Neuronal stem cell (in vitro differentiated cells): Measurements from ENCODE around the gene CNN3.

Source experiments
- DNase-seq: peaks from one replicate; pipeline ENCODE4 v3.0.0-alpha.2; 2013; ENCODE audit warnings: low spot score
- H2AFZ ChIP-seq: one replicate; pipeline ENCODE4 v1.6.1; 2013; ENCODE audit warnings: mild to moderate bottlenecking, low read length, inconsistent platforms
- H2AK5ac ChIP-seq: 2 replicates; pipeline ENCODE4 v1.6.1; 2013; ENCODE audit warnings: low read depth, mild to moderate bottlenecking, inconsistent platforms, low read length, moderate library complexity, mixed read lengths
- H2BK120ac ChIP-seq: 2 replicates; pipeline ENCODE4 v1.6.1; 2013; ENCODE audit warnings: low read depth, mild to moderate bottlenecking, inconsistent platforms, low read length, moderate library complexity, mixed read lengths
- H2BK12ac ChIP-seq: one replicate; pipeline ENCODE4 v1.6.1; 2013; ENCODE audit warnings: low read length, inconsistent platforms
- H2BK15ac ChIP-seq: 2 replicates; pipeline ENCODE4 v1.6.1; 2013; ENCODE audit warnings: mild to moderate bottlenecking, low read length, inconsistent platforms, mixed read lengths
- H2BK5ac ChIP-seq: one replicate; pipeline ENCODE4 v1.6.1; 2013; ENCODE audit warnings: inconsistent platforms, mild to moderate bottlenecking, low read length, moderate library complexity
- H3K14ac ChIP-seq: one replicate; pipeline ENCODE4 v1.6.1; 2013; ENCODE audit warnings: low read length, inconsistent platforms
- H3K18ac ChIP-seq: 2 replicates; pipeline ENCODE4 v1.6.1; 2013; ENCODE audit warnings: low read length, inconsistent platforms
- H3K23ac ChIP-seq: 2 replicates; pipeline ENCODE4 v1.6.1; 2013; ENCODE audit warnings: low read depth, mild to moderate bottlenecking, mixed read lengths, low read length, inconsistent platforms; ENCODE audit not compliant: poor library complexity
- H3K27ac ChIP-seq: replicated peaks from 3 replicates; pipeline ENCODE4 v1.5.1; 2013; ENCODE audit warnings: low read length, inconsistent platforms
- H3K27me3 ChIP-seq, 3 experiments: 2 replicates each; pipeline ENCODE4 v1.6.1; 2013; ENCODE audit warnings: low read length in 3 of 3, mild to moderate bottlenecking in 2 of 3, inconsistent platforms in 1 of 3, low read depth in 1 of 3, mixed read lengths in 1 of 3, moderate library complexity in 1 of 3; ENCODE audit not compliant: control insufficient read depth in 3 of 3, insufficient read depth in 3 of 3
- H3K36me3 ChIP-seq, 2 donors: replicated peaks in 1 of 2; 2 replicates each; pipeline ENCODE4 v1.6.1; 2013; ENCODE audit warnings: low read length in 2 of 2; ENCODE audit not compliant: control insufficient read depth in 2 of 2, insufficient read depth in 2 of 2
- H3K4ac ChIP-seq: 2 replicates; pipeline ENCODE4 v1.6.1; 2013; ENCODE audit warnings: inconsistent platforms, mild to moderate bottlenecking, low read length, moderate library complexity
- H3K4me1 ChIP-seq, 2 donors: 1 replicate in 1 of 2; 2 replicates in 1 of 2; pipeline ENCODE4 v1.6.1; 2013; ENCODE audit warnings: low read length in 2 of 2, low read depth in 1 of 2; ENCODE audit not compliant: control insufficient read depth in 2 of 2, insufficient read depth in 1 of 2
- H3K4me2 ChIP-seq: one replicate; pipeline ENCODE4 v1.6.1; 2013; ENCODE audit warnings: mild to moderate bottlenecking, low read length, inconsistent platforms; ENCODE audit not compliant: insufficient read depth, poor library complexity, severe bottlenecking
- H3K4me3 ChIP-seq, 2 donors: 2 replicates each; pipeline ENCODE4 v1.5.1; 2013; ENCODE audit warnings: low read length in 2 of 2, mild to moderate bottlenecking in 2 of 2, inconsistent platforms in 1 of 2, moderate library complexity in 1 of 2
- H3K79me1 ChIP-seq: one replicate; pipeline ENCODE4 v1.6.1; 2013; ENCODE audit warnings: low read depth, mild to moderate bottlenecking, inconsistent platforms, low read length, moderate library complexity
- H3K9ac ChIP-seq: one replicate; pipeline ENCODE4 v1.6.1; 2013; ENCODE audit warnings: mild to moderate bottlenecking, low read depth, low read length, inconsistent platforms; ENCODE audit not compliant: poor library complexity
- H3K9me3 ChIP-seq, 2 donors: replicated peaks in 1 of 2; 2 replicates each; pipeline versions ENCODE3 to v1.6.1; 2013; ENCODE audit warnings: low read length in 2 of 2, mild to moderate bottlenecking in 2 of 2, inconsistent platforms in 1 of 2, low read depth in 1 of 2, mixed read lengths in 1 of 2, moderate library complexity in 1 of 2; ENCODE audit not compliant: control insufficient read depth in 2 of 2, insufficient read depth in 1 of 2
- H4K8ac ChIP-seq: one replicate; pipeline ENCODE4 v1.6.1; 2013; ENCODE audit warnings: low read depth, mild to moderate bottlenecking, inconsistent platforms, low read length, moderate library complexity
- H4K91ac ChIP-seq: one replicate; pipeline ENCODE4 v1.6.1; 2013; ENCODE audit warnings: low read length, low read depth, mild to moderate bottlenecking, inconsistent platforms; ENCODE audit not compliant: poor library complexity
- WGBS, 2 donors: extraction: QIAGEN DNeasy Blood & Tissue Kit; methylation state at CpG; one replicate each; pipeline ENCODE4 v1.1.7; 2013; ENCODE audit warnings: missing lambda C conversion rate in 2 of 2, mixed read lengths in 1 of 2; ENCODE audit not compliant: insufficient read length in 2 of 2, insufficient replicate concordance in 1 of 2; ENCODE audit errors: extremely low coverage in 2 of 2; 5-methylcytosine and 5-hydroxymethylcytosine counted together

Gene CNN3

DNA sequence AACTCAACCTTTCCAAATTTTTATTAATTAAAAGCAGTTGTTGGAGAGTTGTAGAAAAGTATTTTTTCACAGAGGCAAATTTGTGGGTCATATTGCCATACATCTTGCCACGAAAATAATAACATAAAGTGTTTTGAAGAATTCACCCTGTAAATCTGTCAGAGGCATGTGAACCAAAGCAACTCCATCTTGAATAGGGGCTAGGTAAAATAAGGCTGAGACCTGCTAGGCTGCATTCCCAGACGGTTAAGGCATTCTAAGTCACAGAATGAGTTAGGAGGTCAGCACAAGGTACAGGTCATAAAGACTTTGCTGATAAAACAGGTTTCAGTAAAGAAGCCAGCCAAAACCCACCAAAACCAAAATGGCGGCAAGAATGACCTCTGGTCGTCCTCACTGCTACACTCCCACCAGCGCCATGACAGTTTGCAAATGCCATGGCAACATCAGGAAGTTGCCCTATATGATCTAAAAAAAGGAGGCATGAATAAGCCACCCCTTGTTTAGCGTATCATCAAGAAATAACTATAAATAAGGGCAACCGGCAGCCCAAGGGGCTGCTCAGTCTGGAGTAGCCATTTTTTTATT, 4.4 kb upstream of the CNN3 start:
- no peak overlapping the region for H3K18ac ChIP-seq
- no peak overlapping the region for H4K91ac ChIP-seq
- no peak overlapping the region for H3K4ac ChIP-seq
- H3K14ac ChIP-seq, result no peak overlapping the region
- H3K4me3 ChIP-seq, result no peak overlapping the region
- WGBS, 2 donors, result no CpG with 5 or more reads among the region's 7 CpGs
- H2BK120ac ChIP-seq, result no peak overlapping the region
- H4K8ac ChIP-seq, result no peak overlapping the region
- no peak overlapping the region for H3K9ac ChIP-seq
- DNase-seq, result no peak
- peaks cover 14 to 15% of the 10 kb centered on the region in 2 donors for H3K4me1 ChIP-seq
- peaks cover 3 to 22% of the 10 kb centered on the region in 2 donors for H3K36me3 ChIP-seq
- peaks cover 0 to 8% of the 10 kb centered on the region in 2 donors for H3K9me3 ChIP-seq
- no peak overlapping the region for H2BK12ac ChIP-seq
- no peak overlapping the region for H3K27ac ChIP-seq
- no peak overlapping the region for H2AK5ac ChIP-seq
- H2BK15ac ChIP-seq, result no peak overlapping the region
- no peak overlapping the region for H2BK5ac ChIP-seq
- H3K4me2 ChIP-seq, result no peak overlapping the region
- no peak overlapping the region for H3K23ac ChIP-seq
- no peak overlapping the region for H2AFZ ChIP-seq
- H3K79me1 ChIP-seq, result peaks cover 4% of the 10 kb centered on the region
- no peaks in the 10 kb centered on the region for H3K27me3 ChIP-seq

- Histone ChIP-seq H2AFZ (no peak overlapping the region), H3K27ac (no peak overlapping the region), H3K4ac (no peak overlapping the region)
Measured at GRCh38 chr1:94929351-94930217, 2.7 kb upstream of the CNN3 start.

GRCh38 chr1:94928293-94928939, 1.5 kb upstream of the CNN3 start:
- Histone ChIP-seq H2AK5ac (peak overlapping the region; percentile 7), H3K27ac (peak overlapping the region; percentile 93), H3K4me1 (peaks cover 17 to 25% of the 10 kb centered on the region in 2 donors), H3K4ac (no peak overlapping the region), H2AFZ (peak overlapping the region; percentile 80), H2BK15ac (no peak overlapping the region), H3K23ac (no peak overlapping the region), H3K36me3 (peaks cover 4 to 36% of the 10 kb centered on the region in 2 donors), H3K27me3 (no peaks in the 10 kb centered on the region), H4K91ac (no peak overlapping the region), H3K79me1 (peaks cover 4% of the 10 kb centered on the region), H2BK120ac (no peak overlapping the region), H3K14ac (no peak overlapping the region), H2BK12ac (no peak overlapping the region), H3K18ac (peak overlapping the region; percentile 38), H3K9me3 (peaks cover 0 to 8% of the 10 kb centered on the region in 2 donors), H3K9ac (no peak overlapping the region), H3K4me2 (peak overlapping the region; percentile 91), H2BK5ac (peak overlapping the region; percentile 2), H3K4me3 (peak overlapping the region; percentile 73 to 76), H4K8ac (no peak overlapping the region)
- DNase-seq, result no peak
- no CpG with 5 or more reads among the region's 7 CpGs for WGBS, 2 donors

More at GRCh38 chr1:94929351-94930217, 2.7 kb upstream of the CNN3 start:
- H3K27me3 ChIP-seq, result no peaks in the 10 kb centered on the region
- no peak overlapping the region for H4K8ac ChIP-seq
- peaks cover 4% of the 10 kb centered on the region for H3K79me1 ChIP-seq
- H4K91ac ChIP-seq, result no peak overlapping the region
- peaks cover 3 to 30% of the 10 kb centered on the region in 2 donors for H3K36me3 ChIP-seq
- peak overlapping the region; percentile 38 for H3K4me2 ChIP-seq
- DNase-seq, result no peak
- no peak overlapping the region for H3K23ac ChIP-seq
- H3K4me1 ChIP-seq, result peaks cover 11 to 17% of the 10 kb centered on the region in 2 donors
- no peak overlapping the region for H3K9ac ChIP-seq
- no peak overlapping the region for H2BK12ac ChIP-seq
- H3K9me3 ChIP-seq, result peaks cover 0 to 8% of the 10 kb centered on the region in 2 donors
- H2BK15ac ChIP-seq, result no peak overlapping the region
- H3K14ac ChIP-seq, result no peak overlapping the region
- H2BK5ac ChIP-seq, result no peak overlapping the region
- no peak overlapping the region for H2AK5ac ChIP-seq
- H3K4me3 ChIP-seq, result peak overlapping the region; percentile 50 to 76
- no peak overlapping the region for H2BK120ac ChIP-seq
- H3K18ac ChIP-seq, result no peak overlapping the region
- WGBS, 2 donors, result no CpG with 5 or more reads among the region's 11 CpGs
